ENCODE results near the gene DNASE2.

Gene DNASE2

DNA sequence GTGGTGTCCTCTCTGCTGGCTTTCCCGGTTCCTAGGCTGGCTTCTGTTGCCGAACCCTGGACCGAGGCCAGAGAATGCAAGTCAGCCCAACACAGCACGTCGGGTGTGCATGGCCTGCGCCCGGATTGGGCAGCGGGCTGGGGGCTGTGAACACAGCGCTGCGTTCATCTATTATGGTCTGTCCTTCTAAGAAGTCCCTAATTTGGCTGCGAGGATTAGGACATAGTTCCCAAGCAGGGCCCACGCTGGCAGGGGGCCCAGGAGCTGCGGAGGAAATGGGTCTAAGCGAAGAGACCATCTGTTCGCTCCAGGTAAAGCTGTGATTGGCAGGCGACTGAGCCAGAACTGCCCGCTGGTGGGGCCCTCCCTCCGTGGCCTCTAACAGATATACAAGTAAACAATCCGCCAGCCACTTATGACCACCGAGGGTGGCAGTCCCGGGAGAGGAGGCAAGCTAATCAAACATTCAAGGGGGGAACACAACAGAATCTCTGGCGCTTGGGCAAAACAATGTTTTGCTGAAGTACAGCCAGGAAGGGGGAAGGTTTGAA lies 31.8 kb upstream of the DNASE2 start:
- Histone ChIP-seq H3K27ac (replicated peaks) (peak overlapping the region; percentile 97), H3K4me3 (replicated peaks; ENCODE audit: insufficient read depth, low read length) (no peak overlapping the region), H3K27me3 (ENCODE audit: insufficient read depth, poor library complexity, severe bottlenecking) (no peaks in the 10 kb centered on the region)
- TF ChIP-seq SPI1 (IDR thresholded peaks at IDR 0.05; ENCODE audit: borderline replicate concordance, low read depth) (no peak; the same call in 1 of the 2 replicates), GABPA (IDR thresholded peaks at IDR 0.05; ENCODE audit: low read depth) (no peak), POLR2AphosphoS5 (IDR thresholded peaks at IDR 0.05; ENCODE audit: low read depth) (no peak)
- TF ChIP-seq, protein P1, sequence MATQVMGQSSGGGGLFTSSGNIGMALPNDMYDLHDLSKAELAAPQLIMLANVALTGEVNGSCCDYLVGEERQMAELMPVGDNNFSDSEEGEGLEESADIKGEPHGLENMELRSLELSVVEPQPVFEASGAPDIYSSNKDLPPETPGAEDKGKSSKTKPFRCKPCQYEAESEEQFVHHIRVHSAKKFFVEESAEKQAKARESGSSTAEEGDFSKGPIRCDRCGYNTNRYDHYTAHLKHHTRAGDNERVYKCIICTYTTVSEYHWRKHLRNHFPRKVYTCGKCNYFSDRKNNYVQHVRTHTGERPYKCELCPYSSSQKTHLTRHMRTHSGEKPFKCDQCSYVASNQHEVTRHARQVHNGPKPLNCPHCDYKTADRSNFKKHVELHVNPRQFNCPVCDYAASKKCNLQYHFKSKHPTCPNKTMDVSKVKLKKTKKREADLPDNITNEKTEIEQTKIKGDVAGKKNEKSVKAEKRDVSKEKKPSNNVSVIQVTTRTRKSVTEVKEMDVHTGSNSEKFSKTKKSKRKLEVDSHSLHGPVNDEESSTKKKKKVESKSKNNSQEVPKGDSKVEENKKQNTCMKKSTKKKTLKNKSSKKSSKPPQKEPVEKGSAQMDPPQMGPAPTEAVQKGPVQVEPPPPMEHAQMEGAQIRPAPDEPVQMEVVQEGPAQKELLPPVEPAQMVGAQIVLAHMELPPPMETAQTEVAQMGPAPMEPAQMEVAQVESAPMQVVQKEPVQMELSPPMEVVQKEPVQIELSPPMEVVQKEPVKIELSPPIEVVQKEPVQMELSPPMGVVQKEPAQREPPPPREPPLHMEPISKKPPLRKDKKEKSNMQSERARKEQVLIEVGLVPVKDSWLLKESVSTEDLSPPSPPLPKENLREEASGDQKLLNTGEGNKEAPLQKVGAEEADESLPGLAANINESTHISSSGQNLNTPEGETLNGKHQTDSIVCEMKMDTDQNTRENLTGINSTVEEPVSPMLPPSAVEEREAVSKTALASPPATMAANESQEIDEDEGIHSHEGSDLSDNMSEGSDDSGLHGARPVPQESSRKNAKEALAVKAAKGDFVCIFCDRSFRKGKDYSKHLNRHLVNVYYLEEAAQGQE (IDR thresholded peaks at IDR 0.05; ENCODE audit: insufficient replicate concordance, low read depth) = no peak
- TF ChIP-seq, protein P2, sequence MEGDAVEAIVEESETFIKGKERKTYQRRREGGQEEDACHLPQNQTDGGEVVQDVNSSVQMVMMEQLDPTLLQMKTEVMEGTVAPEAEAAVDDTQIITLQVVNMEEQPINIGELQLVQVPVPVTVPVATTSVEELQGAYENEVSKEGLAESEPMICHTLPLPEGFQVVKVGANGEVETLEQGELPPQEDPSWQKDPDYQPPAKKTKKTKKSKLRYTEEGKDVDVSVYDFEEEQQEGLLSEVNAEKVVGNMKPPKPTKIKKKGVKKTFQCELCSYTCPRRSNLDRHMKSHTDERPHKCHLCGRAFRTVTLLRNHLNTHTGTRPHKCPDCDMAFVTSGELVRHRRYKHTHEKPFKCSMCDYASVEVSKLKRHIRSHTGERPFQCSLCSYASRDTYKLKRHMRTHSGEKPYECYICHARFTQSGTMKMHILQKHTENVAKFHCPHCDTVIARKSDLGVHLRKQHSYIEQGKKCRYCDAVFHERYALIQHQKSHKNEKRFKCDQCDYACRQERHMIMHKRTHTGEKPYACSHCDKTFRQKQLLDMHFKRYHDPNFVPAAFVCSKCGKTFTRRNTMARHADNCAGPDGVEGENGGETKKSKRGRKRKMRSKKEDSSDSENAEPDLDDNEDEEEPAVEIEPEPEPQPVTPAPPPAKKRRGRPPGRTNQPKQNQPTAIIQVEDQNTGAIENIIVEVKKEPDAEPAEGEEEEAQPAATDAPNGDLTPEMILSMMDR (IDR thresholded peaks at IDR 0.05; ENCODE audit: insufficient read depth, low read length) = no peak
- DNase-seq (ENCODE audit: low read depth in 1 of 2, low spot score in 1 of 2) = peak in 1 of 2 experiments; percentile 53

DNA sequence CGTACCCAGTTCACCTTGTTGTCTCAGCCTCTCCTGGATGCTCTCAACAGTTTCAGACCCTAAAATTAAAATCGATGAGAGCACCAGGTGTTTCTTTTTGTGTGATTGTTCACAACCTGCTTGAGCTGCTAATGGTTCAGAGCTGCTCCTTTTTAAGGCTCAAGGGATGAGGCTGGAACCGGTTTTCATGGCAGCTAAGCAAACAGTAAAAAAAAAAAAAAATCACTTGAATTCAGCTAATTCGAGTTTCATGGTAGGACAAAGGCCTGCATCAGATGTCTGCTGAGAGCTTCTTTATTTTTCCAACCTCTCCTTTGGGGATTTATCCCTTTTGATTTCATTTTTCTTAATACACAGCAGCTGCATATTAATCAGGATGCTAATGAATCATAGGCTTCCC lies 31.3 kb upstream of the DNASE2 start:
- Histone ChIP-seq H3K27me3 (ENCODE audit: insufficient read depth, poor library complexity, severe bottlenecking) (no peaks in the 10 kb centered on the region), H3K4me3 (replicated peaks; ENCODE audit: insufficient read depth, low read length) (no peak overlapping the region), H3K27ac (replicated peaks) (peak overlapping the region; percentile 97)
- TF ChIP-seq GABPA (IDR thresholded peaks at IDR 0.05; ENCODE audit: low read depth) = no peak
- no peak for TF ChIP-seq POLR2AphosphoS5 (IDR thresholded peaks at IDR 0.05; ENCODE audit: low read depth)
- TF ChIP-seq, protein P1 (IDR thresholded peaks at IDR 0.05; ENCODE audit: insufficient replicate concordance, low read depth) = no peak
- TF ChIP-seq, protein P2 (IDR thresholded peaks at IDR 0.05; ENCODE audit: insufficient read depth, low read length) = no peak
- no peak for TF ChIP-seq SPI1 (IDR thresholded peaks at IDR 0.05; ENCODE audit: borderline replicate concordance, low read depth)
- DNase-seq (ENCODE audit: low read depth in 1 of 2, low spot score in 1 of 2) = no peak

DNA sequence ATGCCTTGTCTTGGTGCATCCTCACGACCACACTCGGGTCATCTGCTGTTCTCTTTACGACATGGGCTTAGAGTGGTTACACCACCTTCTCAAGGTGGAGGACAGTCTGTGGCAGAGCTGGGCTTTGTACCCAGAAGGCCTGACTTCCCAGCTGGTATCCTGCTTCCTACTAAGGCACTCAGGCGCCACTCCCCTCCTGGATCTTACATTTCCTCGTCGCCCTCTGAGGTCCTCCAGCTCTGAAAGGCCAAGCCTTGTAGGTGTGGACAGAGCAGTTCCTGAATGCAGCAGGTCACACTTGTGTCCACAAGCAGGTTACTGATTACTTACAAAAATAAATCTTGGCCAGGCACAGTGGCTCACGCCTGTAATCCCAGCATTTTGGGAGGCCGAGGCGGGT lies 25.9 kb upstream of the DNASE2 start:
- no peaks in the 10 kb centered on the region for H3K27me3 ChIP-seq (ENCODE audit: insufficient read depth, poor library complexity, severe bottlenecking)
- no peak for DNase-seq (ENCODE audit: low read depth in 1 of 2, low spot score in 1 of 2)
- TF ChIP-seq, protein P2 (IDR thresholded peaks at IDR 0.05; ENCODE audit: insufficient read depth, low read length) = no peak
- TF ChIP-seq SPI1 (IDR thresholded peaks at IDR 0.05; ENCODE audit: borderline replicate concordance, low read depth) = no peak
- no peak for TF ChIP-seq GABPA (IDR thresholded peaks at IDR 0.05; ENCODE audit: low read depth)
- TF ChIP-seq POLR2AphosphoS5 (IDR thresholded peaks at IDR 0.05; ENCODE audit: low read depth) = no peak
- TF ChIP-seq, protein P1 (IDR thresholded peaks at IDR 0.05; ENCODE audit: insufficient replicate concordance, low read depth) = no peak
- no peak overlapping the region for H3K4me3 ChIP-seq (replicated peaks; ENCODE audit: insufficient read depth, low read length)
- no peak overlapping the region for H3K27ac ChIP-seq (replicated peaks)

Data from HL-60 (cell line).